GM19193 (cell line): Measurements from ENCODE around the gene FFAR4.

Source experiments
- POLR2A ChIP-seq: IDR thresholded peaks from 4 replicates; pipeline ENCODE4 v1.6.1; 2011; ENCODE audit not compliant: insufficient read depth, insufficient read length; ENCODE audit errors: extremely low read depth

FFAR4 gene

GRCh38 chr10:93614101-93614825 is 47.8 kb downstream of the FFAR4 start:
- no peak for TF ChIP-seq POLR2A

- TF ChIP-seq POLR2A = no peak
These were observed 49.2 kb downstream of the FFAR4 start for GRCh38 chr10:93615576-93616235.

- no peak for TF ChIP-seq POLR2A
These were observed 54.5 kb downstream of the FFAR4 start for GRCh38 chr10:93620925-93621324.

- TF ChIP-seq POLR2A = no peak
These were observed 56.5 kb downstream of the FFAR4 start for GRCh38 chr10:93622942-93623341.

GRCh38 chr10:93628858-93629257 is 62.4 kb downstream of the FFAR4 start:
- TF ChIP-seq POLR2A = no peak

GRCh38 chr10:93629647-93630305 is 63.3 kb downstream of the FFAR4 start:
- no peak for TF ChIP-seq POLR2A

GRCh38 chr10:93630625-93631557 is 64.4 kb downstream of the FFAR4 start:
- no peak for TF ChIP-seq POLR2A
